IMR-90 (cell line): ENCODE results near the gene PC. TPM values are rescaled to one million over a fixed set of nuclear protein-coding genes. Genes with fewer than 3 reads are reported as not detected.

ENCODE experiments used
- ATAC-seq: fragments of 200-7000 bp; cut with Tn5 transposase; 2 replicates; pipeline ENCODE4 v1.9.1; 2020; ENCODE audit warnings: low read depth, mild to moderate bottlenecking, moderate library complexity
- BruUV-seq: library from RNA; stranded (reverse); fragments of 400-500 nt; replicated peaks from 2 replicates; lab custom pipeline; 2021; lab: Mats Ljungman, UMichigan
- CTCF ChIA-PET: fragments of 300-600 bp; formaldehyde crosslinking; extraction: SDS; loops from one replicate; lab custom pipeline; 2021; ENCODE audit warnings: antibody characterized with exemption; lab: Yijun Ruan, JAX
- POLR2A ChIA-PET: fragments of 300-600 bp; sonication (Branson Sonifier 250); formaldehyde crosslinking; loops from one replicate; lab custom pipeline; 2022; ENCODE audit warnings: antibody characterized with exemption; ENCODE audit not compliant: unreplicated experiment; lab: Charles Lee
- DNase-seq: peaks from one replicate; pipeline ENCODE4 v3.0.0; 2013
- H2AFZ ChIP-seq: replicated peaks from 2 replicates; pipeline ENCODE3; 2013; ENCODE audit warnings: low read length, mild to moderate bottlenecking; ENCODE audit not compliant: poor library complexity
- H2AK5ac ChIP-seq: 2 replicates; pipeline ENCODE4 v1.6.1; 2013; ENCODE audit warnings: low read depth, low read length, inconsistent platforms
- H2AK9ac ChIP-seq: replicated peaks from 2 replicates; pipeline ENCODE3; 2013; ENCODE audit warnings: mild to moderate bottlenecking, low read depth, low read length, moderate library complexity; ENCODE audit not compliant: poor library complexity
- H2BK120ac ChIP-seq: 2 replicates; pipeline ENCODE4 v1.6.1; 2013; ENCODE audit warnings: low read depth, low read length, inconsistent platforms
- H2BK15ac ChIP-seq: 3 replicates; pipeline ENCODE4 v1.6.1; 2013; ENCODE audit warnings: low read depth, low read length, inconsistent platforms
- H2BK20ac ChIP-seq: 2 replicates; pipeline ENCODE4 v1.6.1; 2013; ENCODE audit warnings: low read depth, mild to moderate bottlenecking, inconsistent platforms, low read length, moderate library complexity
- H2BK5ac ChIP-seq: 2 replicates; pipeline ENCODE4 v1.6.1; 2013; ENCODE audit warnings: mild to moderate bottlenecking, low read depth, low read length, inconsistent platforms; ENCODE audit not compliant: poor library complexity, severe bottlenecking
- H3K14ac ChIP-seq: replicated peaks from 2 replicates; pipeline ENCODE4 v1.6.1; 2013; ENCODE audit warnings: low read depth, low read length, inconsistent platforms
- H3K18ac ChIP-seq: 2 replicates; pipeline ENCODE4 v1.6.1; 2013; ENCODE audit warnings: low read depth, low read length, control low read depth
- H3K23ac ChIP-seq: 2 replicates; pipeline ENCODE4 v1.6.1; 2013; ENCODE audit warnings: low read depth, low read length, inconsistent platforms
- H3K27ac ChIP-seq: 2 replicates; pipeline ENCODE4 v1.5.1; 2013; ENCODE audit warnings: mild to moderate bottlenecking, control low read depth, low read length; ENCODE audit not compliant: insufficient read depth
- H3K27me3 ChIP-seq: 2 replicates; pipeline ENCODE4 v1.6.1; 2013; ENCODE audit warnings: low read length; ENCODE audit not compliant: control insufficient read depth, insufficient read depth
- H3K36me3 ChIP-seq: 2 replicates; pipeline ENCODE4 v1.6.1; 2013; ENCODE audit warnings: low read length, mixed read lengths; ENCODE audit not compliant: control insufficient read depth, insufficient read depth
- H3K4ac ChIP-seq: 2 replicates; pipeline ENCODE4 v1.6.1; 2013; ENCODE audit warnings: low read depth, low read length, inconsistent platforms
- H3K4me1 ChIP-seq: 2 replicates; pipeline ENCODE4 v1.6.1; 2013; ENCODE audit warnings: low read length, mixed read lengths; ENCODE audit not compliant: control insufficient read depth, insufficient read depth
- H3K4me2 ChIP-seq: 2 replicates; pipeline ENCODE4 v1.6.1; 2013; ENCODE audit warnings: low read depth, mild to moderate bottlenecking, control low read depth, low read length, moderate library complexity
- H3K4me3 ChIP-seq: 2 replicates; pipeline ENCODE4 v1.5.1; 2013; ENCODE audit warnings: low read depth, mild to moderate bottlenecking, control low read depth, low read length, moderate library complexity; ENCODE audit not compliant: insufficient read depth
- H3K56ac ChIP-seq: 2 replicates; pipeline ENCODE4 v1.6.1; 2013; ENCODE audit warnings: low read length, inconsistent platforms; ENCODE audit not compliant: insufficient read depth; ENCODE audit errors: extremely low read depth
- H3K79me1 ChIP-seq, 2 experiments: 2 replicates each; pipeline ENCODE4 v1.6.1; 2013; ENCODE audit warnings: low read length in 2 of 2, inconsistent platforms in 1 of 2, low read depth in 1 of 2
- H3K9ac ChIP-seq: 2 replicates; pipeline ENCODE4 v1.6.1; 2013; ENCODE audit warnings: low read depth, low read length, control low read depth
- H3K9me1 ChIP-seq: 2 replicates; pipeline ENCODE4 v1.6.1; 2013; ENCODE audit warnings: low read length, inconsistent platforms; ENCODE audit not compliant: insufficient read depth
- H3K9me3 ChIP-seq: 2 replicates; pipeline ENCODE4 v1.6.1; 2013; ENCODE audit warnings: low read length; ENCODE audit not compliant: control insufficient read depth, insufficient read depth
- H4K20me1 ChIP-seq: 2 replicates; pipeline ENCODE4 v1.6.1; 2013; ENCODE audit warnings: low read length, inconsistent platforms; ENCODE audit not compliant: insufficient read depth
- H4K5ac ChIP-seq: 2 replicates; pipeline ENCODE4 v1.6.1; 2013; ENCODE audit warnings: mild to moderate bottlenecking, low read depth, low read length, control low read depth
- H4K8ac ChIP-seq, 2 experiments: 2 replicates each; pipeline ENCODE4 v1.6.1; 2013; ENCODE audit warnings: low read depth in 2 of 2, low read length in 2 of 2, control low read depth in 1 of 2, inconsistent platforms in 1 of 2
- H4K91ac ChIP-seq: 2 replicates; pipeline ENCODE4 v1.6.1; 2013; ENCODE audit warnings: low read depth, low read length, inconsistent platforms; ENCODE audit not compliant: insufficient read depth
- BHLHE40 ChIP-seq: fragments of 150-350 bp; IDR thresholded peaks from 2 replicates; pipeline ENCODE4 v1.6.1; 2016; ENCODE audit warnings: mild to moderate bottlenecking, low read depth, low read length
- CEBPB ChIP-seq: IDR thresholded peaks from 2 replicates; pipeline ENCODE4 v1.6.1; 2012; ENCODE audit warnings: low read depth, low read length, improper control_type of control experiment
- CHD1 ChIP-seq: IDR thresholded peaks from 2 replicates; pipeline ENCODE4 v1.6.1; 2012; ENCODE audit warnings: low read depth, low read length, improper control_type of control experiment
- MAFK ChIP-seq: IDR thresholded peaks from 2 replicates; pipeline ENCODE4 v1.6.1; 2012; ENCODE audit warnings: low read depth, low read length, improper control_type of control experiment
- MAZ ChIP-seq: IDR thresholded peaks from 2 replicates; pipeline ENCODE4 v1.6.1; 2012; ENCODE audit warnings: low read depth, mild to moderate bottlenecking, low read length, improper control_type of control experiment, moderate library complexity, borderline replicate concordance
- MXI1 ChIP-seq: IDR thresholded peaks from 2 replicates; pipeline ENCODE4 v1.6.1; 2012; ENCODE audit warnings: low read depth, mild to moderate bottlenecking, low read length, moderate library complexity, borderline replicate concordance
- NFE2L2 ChIP-seq: fragments of 150-350 bp; IDR thresholded peaks from 2 replicates; pipeline ENCODE4 v1.6.1; 2016; ENCODE audit warnings: low read depth, mild to moderate bottlenecking, low read length
- POLR2A ChIP-seq: IDR thresholded peaks from 2 replicates; pipeline ENCODE4 v1.6.1; 2012; ENCODE audit warnings: mild to moderate bottlenecking, low read depth, low read length
- RAD21 ChIP-seq: IDR thresholded peaks from 2 replicates; pipeline ENCODE4 v1.6.1; 2012; ENCODE audit warnings: low read length, improper control_type of control experiment
- RCOR1 ChIP-seq: IDR thresholded peaks from 2 replicates; pipeline ENCODE4 v1.6.1; 2012; ENCODE audit warnings: mild to moderate bottlenecking, low read length, improper control_type of control experiment; ENCODE audit not compliant: insufficient replicate concordance
- RFX5 ChIP-seq: IDR thresholded peaks from 2 replicates; pipeline ENCODE4 v1.8.0; 2012; ENCODE audit warnings: low read depth, mild to moderate bottlenecking, low read length, moderate library complexity
- SMC3 ChIP-seq: fragments of 150-350 bp; IDR thresholded peaks from 2 replicates; pipeline ENCODE4 v1.6.1; 2016; ENCODE audit warnings: low read depth, mild to moderate bottlenecking, antibody characterized with exemption, low read length, moderate library complexity
- WGBS, 2 experiments: methylation state at CpG; one replicate each; pipeline versions ENCODE4 v1.1.5 to v1.1.7; 2013; ENCODE audit warnings: missing lambda C conversion rate in 2 of 2; ENCODE audit not compliant: insufficient read length in 1 of 2; ENCODE audit errors: extremely low coverage in 2 of 2; 5-methylcytosine and 5-hydroxymethylcytosine counted together
- dilution Hi-C: fragments of 300-500 bp; cut with HindIII; formaldehyde crosslinking; loops from one replicate; pipeline ENCODE4 v1.14.3; 2018; ENCODE audit warnings: low sequenced_read_pairs; ENCODE audit not compliant: unreplicated experiment
- in situ Hi-C: fragments of 300-500 bp; cut with MboI; formaldehyde crosslinking; loops from 3 replicates; pipeline ENCODE4 v1.14.3; 2019; ENCODE audit warnings: low sequenced_read_pairs, inconsistent platforms, mixed read lengths
- intact Hi-C: fragments of 100-400 bp; cut with micrococcal nuclease; formaldehyde crosslinking; loops from 2 replicates; pipeline ENCODE4 v1.10.0; 2022
- polyA plus RNA-seq, 3 experiments: library from polyadenylated mRNA; depleted of rRNA; stranded (reverse); fragments of >200 nt; gene quantifications; 2 replicates each; pipeline ENCODE4 v1.2.3, GENCODE V29; 2012; ENCODE audit warnings: low replicate concordance in 1 of 3
- total RNA-seq: library from RNA; depleted of rRNA; stranded (reverse); fragments of >200 nt; gene quantifications from 2 replicates; pipeline ENCODE4 v1.2.3, GENCODE V29; 2012
- TF ChIP-seq, protein P1 (sequence below): fragments of 150-350 bp; IDR thresholded peaks from 2 replicates; pipeline ENCODE4 v1.6.1; 2017; ENCODE audit warnings: mild to moderate bottlenecking, antibody characterized with exemption, low read length, low read depth
- TF ChIP-seq, protein P2 (sequence below): conservative IDR thresholded peaks from 2 replicates; pipeline ENCODE4 v1.5.1; 2012; ENCODE audit warnings: mild to moderate bottlenecking, low read depth, low read length, improper control_type of control experiment
- TF ChIP-seq, protein P3 (sequence below): fragments of 150-350 bp; IDR thresholded peaks from 2 replicates; pipeline ENCODE4 v1.6.1; 2016; ENCODE audit warnings: low read depth, mild to moderate bottlenecking, low read length, moderate library complexity, borderline replicate concordance

The PC gene
- total and polyA plus RNA-seq, 2 of the 4 experiments (the other 2 are of a cell fraction): 13.6 to 15.7 TPM

DNA sequence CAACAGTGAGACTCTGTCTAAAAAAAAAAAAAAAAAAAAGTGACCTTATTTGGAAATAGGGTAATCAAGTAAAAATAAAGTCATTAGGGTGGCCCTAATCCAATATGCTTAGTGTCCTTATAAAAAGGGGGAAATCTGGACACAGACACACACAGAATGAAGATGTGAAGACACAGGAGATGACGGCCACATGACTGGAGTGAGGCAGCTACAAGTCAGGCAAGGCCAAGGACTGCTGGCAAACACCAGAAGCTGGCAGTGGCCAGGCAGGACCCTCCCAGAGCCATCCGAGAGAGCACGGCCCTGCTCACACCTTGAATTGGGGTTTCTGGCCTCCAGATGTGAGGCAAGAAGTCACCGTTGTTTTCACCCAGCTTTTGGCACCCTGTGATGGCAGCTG is 72.7 kb downstream of the PC start:
- no peak overlapping the region for H3K56ac ChIP-seq
- 0 out of 2 replicates have a peak overlapping the region, but pooled peaks have one; percentile 1 for H3K14ac ChIP-seq
- peak overlapping the region; percentile 0; the same call in 1 of the 2 replicates for H3K4ac ChIP-seq
- H3K4me1 ChIP-seq: peaks cover 36% of the 10 kb centered on the region
- H3K27ac ChIP-seq: no peak overlapping the region
- H4K91ac ChIP-seq: peak overlapping the region; percentile 52; the same call in 1 of the 2 replicates
- H3K9me1 ChIP-seq: peaks cover 11% of the 10 kb centered on the region; the same call in 1 of the 2 replicates
- CTCF ChIA-PET: interaction anchor here (0.7 kb wide), 1 partner anchor 24 kb away, joined by 3 read pairs; no protein-coding TSS in a partner anchor
- peaks cover 2% of the 10 kb centered on the region; the same call in 1 of the 2 replicates for H3K36me3 ChIP-seq
- H3K27me3 ChIP-seq: no peaks in the 10 kb centered on the region
- no peak overlapping the region for H4K5ac ChIP-seq
- H2BK20ac ChIP-seq: 0 out of 2 replicates have a peak overlapping the region, but pooled peaks have one; percentile 3
- dilution Hi-C loops: no loop called here
- H2BK15ac ChIP-seq: peak overlapping the region; percentile 24; the same call in 1 of the 3 replicates
- H2AK5ac ChIP-seq: peak overlapping the region; percentile 41; the same call in 1 of the 2 replicates
- no TSS peak for BruUV-seq
- H3K79me1 ChIP-seq: peaks cover 0 to 22% of the 10 kb centered on the region in 2 experiments; a peak in 2 of 4 replicates
- no CpG with 5 or more reads among the region's 4 CpGs for WGBS, 2 experiments
- H3K4me2 ChIP-seq: no peak overlapping the region
- TF ChIP-seq CEBPB (no peak), RCOR1 (no peak), MAZ (no peak), POLR2A (no peak), SMC3 (no peak), RAD21 (no peak), BHLHE40 (no peak), MAFK (no peak), RFX5 (no peak), MXI1 (no peak), CHD1 (no peak), NFE2L2 (no peak)
- TF ChIP-seq, protein P1, sequence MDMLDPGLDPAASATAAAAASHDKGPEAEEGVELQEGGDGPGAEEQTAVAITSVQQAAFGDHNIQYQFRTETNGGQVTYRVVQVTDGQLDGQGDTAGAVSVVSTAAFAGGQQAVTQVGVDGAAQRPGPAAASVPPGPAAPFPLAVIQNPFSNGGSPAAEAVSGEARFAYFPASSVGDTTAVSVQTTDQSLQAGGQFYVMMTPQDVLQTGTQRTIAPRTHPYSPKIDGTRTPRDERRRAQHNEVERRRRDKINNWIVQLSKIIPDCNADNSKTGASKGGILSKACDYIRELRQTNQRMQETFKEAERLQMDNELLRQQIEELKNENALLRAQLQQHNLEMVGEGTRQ: no peak
- TF ChIP-seq, protein P2, sequence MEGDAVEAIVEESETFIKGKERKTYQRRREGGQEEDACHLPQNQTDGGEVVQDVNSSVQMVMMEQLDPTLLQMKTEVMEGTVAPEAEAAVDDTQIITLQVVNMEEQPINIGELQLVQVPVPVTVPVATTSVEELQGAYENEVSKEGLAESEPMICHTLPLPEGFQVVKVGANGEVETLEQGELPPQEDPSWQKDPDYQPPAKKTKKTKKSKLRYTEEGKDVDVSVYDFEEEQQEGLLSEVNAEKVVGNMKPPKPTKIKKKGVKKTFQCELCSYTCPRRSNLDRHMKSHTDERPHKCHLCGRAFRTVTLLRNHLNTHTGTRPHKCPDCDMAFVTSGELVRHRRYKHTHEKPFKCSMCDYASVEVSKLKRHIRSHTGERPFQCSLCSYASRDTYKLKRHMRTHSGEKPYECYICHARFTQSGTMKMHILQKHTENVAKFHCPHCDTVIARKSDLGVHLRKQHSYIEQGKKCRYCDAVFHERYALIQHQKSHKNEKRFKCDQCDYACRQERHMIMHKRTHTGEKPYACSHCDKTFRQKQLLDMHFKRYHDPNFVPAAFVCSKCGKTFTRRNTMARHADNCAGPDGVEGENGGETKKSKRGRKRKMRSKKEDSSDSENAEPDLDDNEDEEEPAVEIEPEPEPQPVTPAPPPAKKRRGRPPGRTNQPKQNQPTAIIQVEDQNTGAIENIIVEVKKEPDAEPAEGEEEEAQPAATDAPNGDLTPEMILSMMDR: no peak
- TF ChIP-seq, protein P3, sequence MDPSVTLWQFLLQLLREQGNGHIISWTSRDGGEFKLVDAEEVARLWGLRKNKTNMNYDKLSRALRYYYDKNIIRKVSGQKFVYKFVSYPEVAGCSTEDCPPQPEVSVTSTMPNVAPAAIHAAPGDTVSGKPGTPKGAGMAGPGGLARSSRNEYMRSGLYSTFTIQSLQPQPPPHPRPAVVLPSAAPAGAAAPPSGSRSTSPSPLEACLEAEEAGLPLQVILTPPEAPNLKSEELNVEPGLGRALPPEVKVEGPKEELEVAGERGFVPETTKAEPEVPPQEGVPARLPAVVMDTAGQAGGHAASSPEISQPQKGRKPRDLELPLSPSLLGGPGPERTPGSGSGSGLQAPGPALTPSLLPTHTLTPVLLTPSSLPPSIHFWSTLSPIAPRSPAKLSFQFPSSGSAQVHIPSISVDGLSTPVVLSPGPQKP: no peak
- H3K23ac ChIP-seq: no peak overlapping the region
- no peaks in the 10 kb centered on the region for H3K9me3 ChIP-seq
- H2AK9ac ChIP-seq: peak overlapping the region; percentile 58
- no peak overlapping the region for H3K4me3 ChIP-seq
- in situ Hi-C loops: no loop called here
- no peak overlapping the region for H3K9ac ChIP-seq
- intact Hi-C loops: no loop called here
- no peak overlapping the region for H3K18ac ChIP-seq
- ATAC-seq (no peak), DNase-seq (no peak)
- H2BK120ac ChIP-seq: 0 out of 2 replicates have a peak overlapping the region, but pooled peaks have one; percentile 16
- H2AFZ ChIP-seq: no peak overlapping the region
- no peak overlapping the region for H2BK5ac ChIP-seq
- H4K20me1 ChIP-seq: no peaks in the 10 kb centered on the region
- POLR2A ChIA-PET: no interaction called here
- H4K8ac ChIP-seq: no peak overlapping the region; a peak in 1 of 4 replicates
